Stimulated activated CD4-positive, alpha-beta T cell treated with anti-CD3 and anti-CD28 coated beads, Interleukin-2, amount 100 ng/mL, for 4 hours (primary cell): ENCODE measurements around the gene PPM1B.
"Not testable (repeated sequence)": the region's sequence is repeated elsewhere in the genome, so short reads cannot be mapped to it uniquely, and the experiment has no call there.

Experiments
- DNase-seq: peaks from one replicate; pipeline ENCODE4 v3.0.0-alpha.2; 2020; ENCODE audit warnings: low read depth

Gene PPM1B

GRCh38 chr2:44168681-44169154, at the start of gene PPM1B:
TSS of gene PPM1B (plus strand) at chr2:44168875. CDS start at chr2:44201200, 32,325 bp downstream.
- peak; percentile 99 for DNase-seq

DNA sequence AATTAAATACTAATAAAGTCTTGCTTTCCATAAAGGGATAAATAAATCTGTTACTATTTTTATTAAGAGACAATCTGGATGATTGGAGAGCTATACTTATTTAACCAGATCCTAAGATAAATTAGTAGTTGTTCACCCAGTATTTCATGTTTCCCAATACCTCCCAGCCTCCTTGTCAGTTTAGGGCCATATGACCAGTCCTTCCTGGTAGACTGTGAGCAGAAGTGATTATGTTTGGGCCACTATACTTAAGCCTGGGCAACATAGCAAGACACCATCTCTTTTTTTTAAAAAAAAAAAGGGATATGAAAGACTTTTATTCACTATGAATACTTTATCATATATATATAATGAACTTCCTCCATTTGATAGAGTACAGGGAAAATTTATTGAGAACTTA, 48.8 kb upstream of the PPM1B start:
- DNase-seq = no peak

- peak; percentile 14 for DNase-seq
These were observed 48.2 kb upstream of the PPM1B start for GRCh38 chr2:44120428-44120827.

DNA sequence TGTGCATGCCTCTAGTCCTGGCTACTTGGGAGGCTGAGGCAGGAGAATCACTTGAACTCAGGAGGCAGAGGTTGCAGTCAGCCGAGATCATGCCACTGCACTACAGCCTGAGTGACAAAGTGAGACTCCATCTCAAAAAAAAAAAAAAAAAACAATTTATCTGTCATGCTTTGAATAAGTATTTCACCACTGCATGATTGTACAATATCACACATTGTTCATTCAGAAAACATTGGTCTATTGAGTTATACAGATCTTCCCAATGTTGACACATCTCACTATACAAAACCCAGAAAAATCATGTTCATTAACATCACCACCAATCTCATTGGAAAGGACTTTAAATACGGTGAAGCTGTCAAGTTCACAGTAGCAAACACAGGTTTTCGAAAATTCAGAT, 46.8 kb upstream of the PPM1B start:
- no peak for DNase-seq

- DNase-seq = no peak
These were observed 44.2 kb upstream of the PPM1B start for GRCh38 chr2:44124500-44124899.

- no peak for DNase-seq
These were observed 42.4 kb upstream of the PPM1B start for GRCh38 chr2:44126106-44126797.

DNA sequence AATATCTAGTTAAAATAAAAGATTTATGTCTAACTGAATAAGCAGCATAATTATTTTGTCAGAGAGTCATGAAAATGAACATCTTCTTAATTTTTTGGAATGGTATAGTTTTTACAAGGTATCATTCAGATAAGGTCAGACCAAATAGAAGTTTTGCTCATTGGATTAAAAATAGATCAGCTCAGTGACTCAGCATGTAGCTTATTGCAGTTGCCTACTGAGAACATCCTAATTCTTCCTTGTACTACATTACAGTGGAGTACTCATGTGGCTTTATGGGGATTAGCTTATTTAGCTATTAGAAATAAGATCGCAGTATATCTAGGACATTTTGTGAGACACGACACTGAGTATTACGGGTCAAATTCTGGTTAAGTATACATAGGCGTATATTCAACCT, 38.2 kb upstream of the PPM1B start:
- DNase-seq = no peak

DNA sequence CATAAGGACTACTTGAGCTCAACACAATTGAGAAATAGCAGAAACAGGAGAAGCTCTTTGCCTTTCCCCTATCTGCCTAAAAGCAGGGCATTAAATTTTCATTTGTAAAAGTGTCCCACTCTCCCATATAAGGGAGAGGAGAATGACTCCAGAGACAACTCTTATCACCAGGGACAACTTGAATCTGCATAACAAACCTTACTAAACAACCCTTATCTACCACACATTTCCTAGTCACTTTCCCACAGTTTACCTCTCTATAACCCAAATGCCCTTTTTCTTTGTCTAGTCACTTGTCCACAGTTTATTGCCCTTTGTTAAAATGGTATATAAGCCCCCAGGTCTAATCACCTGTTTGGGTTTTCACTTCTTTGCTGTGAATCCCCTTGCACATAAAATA, 37.5 kb upstream of the PPM1B start:
- no peak for DNase-seq

- DNase-seq = not testable (repeated sequence)
These were observed 35.1 kb upstream of the PPM1B start for GRCh38 chr2:44133602-44134001.

DNA sequence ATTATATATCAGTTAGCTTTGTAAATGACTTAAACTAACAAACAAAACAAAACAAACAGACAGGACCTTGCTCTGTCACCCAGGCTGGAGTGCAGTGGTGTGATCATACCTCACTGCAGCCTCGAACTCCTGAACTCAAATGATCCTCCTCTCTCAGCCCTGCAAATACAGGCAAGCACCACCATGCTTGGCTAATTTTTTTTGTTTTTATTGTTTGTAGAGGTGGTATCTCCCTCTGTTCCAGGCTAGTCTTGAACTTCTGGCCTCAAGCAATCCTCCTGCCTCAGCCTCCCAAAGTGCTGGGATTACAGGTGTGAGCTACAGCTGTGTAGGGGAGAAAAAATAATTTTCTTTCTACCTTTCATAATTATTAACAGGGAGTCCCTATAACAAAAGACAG, 33.8 kb upstream of the PPM1B start:
- DNase-seq = no peak

DNA sequence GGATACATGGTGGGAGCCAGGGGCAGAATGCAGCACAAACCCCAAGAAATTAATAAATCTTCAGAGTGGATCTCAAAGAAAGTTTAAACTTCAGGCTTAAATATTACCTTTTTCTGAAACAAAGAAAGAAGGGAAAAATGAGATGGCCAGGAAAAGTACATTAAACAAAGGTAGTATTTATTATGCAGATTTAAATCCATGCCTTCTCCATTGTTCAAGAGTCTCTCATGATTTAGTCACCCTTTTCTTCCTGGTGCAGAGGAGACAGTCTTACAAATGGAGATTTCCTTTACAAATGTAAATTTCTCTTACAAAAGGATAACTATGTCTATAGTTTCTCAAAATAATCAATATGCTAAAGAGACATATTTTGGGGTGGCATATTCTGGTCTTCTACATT, 33.4 kb upstream of the PPM1B start:
- no peak for DNase-seq

DNA sequence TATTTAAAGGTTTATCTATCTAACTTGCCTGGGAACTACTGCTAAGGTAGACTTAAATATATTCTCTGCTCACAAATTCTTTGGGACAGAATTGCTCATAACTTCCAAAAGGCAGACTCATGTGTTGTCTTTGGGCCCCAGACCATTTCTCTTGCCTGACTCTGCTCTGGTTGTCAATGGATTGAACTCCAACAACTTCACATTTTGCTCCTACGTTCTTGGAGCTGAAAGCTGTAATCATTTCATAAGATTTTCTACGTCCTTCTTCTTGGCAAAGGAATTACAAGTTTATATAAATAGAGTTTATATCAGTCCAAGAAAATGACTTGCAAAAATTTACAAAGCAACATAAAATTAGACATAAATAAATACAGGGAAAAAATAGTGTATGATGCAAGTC, 32.9 kb upstream of the PPM1B start:
- no peak for DNase-seq

DNA sequence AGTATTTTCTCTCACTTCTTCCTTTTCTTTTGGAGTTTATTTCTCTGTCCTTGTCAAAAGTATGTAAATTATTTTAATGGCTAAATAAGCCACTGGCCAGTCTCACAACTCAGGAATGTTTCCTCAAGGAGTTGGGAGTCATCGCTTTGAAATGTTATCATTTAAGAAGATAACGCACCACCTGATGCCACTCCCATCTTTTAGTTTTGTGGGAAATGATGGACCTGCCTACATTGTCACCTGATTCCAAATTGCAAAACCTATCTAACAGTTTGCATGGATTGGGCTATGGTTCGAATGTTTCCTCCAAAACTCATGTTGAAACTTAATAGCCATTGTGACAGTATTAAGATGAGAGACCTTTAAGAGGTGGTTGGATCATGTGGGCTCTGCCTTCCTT, 32.4 kb upstream of the PPM1B start:
- DNase-seq = no peak

GRCh38 chr2:44137048-44137447, 31.6 kb upstream of the PPM1B start:
- no peak for DNase-seq

- no peak for DNase-seq
These were observed 30.7 kb upstream of the PPM1B start for GRCh38 chr2:44137872-44138551.

GRCh38 chr2:44139741-44140140, 28.9 kb upstream of the PPM1B start:
- no peak for DNase-seq

DNA sequence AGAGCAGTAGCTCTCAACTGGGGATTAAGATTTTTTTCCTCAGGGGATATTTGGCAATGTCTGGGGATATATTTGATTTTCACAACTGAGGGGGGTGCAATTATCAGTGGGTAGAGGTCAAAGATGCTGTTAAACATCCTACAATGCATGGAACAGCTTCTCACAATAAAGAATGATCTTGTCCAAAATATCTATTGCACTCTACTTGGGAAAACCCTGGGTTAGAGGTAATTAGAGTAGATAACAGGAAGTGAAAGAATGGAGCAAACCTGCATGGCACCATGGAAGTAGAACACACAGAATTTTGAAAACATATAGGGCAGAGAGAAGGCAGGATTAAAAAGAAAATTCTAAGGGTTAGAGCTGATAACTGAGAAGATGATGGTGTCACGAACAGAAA, 26.4 kb upstream of the PPM1B start:
- DNase-seq = no peak

- no peak for DNase-seq
These were observed 25.0 kb upstream of the PPM1B start for GRCh38 chr2:44143701-44144100.

DNA sequence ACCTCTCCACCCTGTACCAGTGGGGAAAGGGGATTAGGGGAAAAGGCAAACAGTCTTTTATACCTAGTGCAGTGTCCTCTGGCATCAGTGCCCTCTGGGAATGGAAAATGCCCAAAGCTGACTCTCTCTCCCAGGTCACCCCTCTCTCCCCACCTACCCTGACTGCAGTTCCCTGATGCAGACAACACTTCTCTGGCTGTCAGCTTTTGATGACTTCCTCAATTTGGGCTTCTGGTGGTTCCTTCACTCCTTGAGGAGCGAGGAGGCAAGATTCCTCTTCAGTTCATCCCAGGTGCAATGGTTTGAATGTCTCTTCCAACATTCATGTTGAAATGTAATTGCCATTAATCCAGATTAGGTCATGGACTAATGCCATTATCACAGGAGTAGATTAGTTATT, 19.7 kb upstream of the PPM1B start:
- no peak for DNase-seq

GRCh38 chr2:44150473-44150872, 18.2 kb upstream of the PPM1B start:
- no peak for DNase-seq

- DNase-seq = no peak
These were observed 15.6 kb upstream of the PPM1B start for GRCh38 chr2:44152865-44153669.

DNA sequence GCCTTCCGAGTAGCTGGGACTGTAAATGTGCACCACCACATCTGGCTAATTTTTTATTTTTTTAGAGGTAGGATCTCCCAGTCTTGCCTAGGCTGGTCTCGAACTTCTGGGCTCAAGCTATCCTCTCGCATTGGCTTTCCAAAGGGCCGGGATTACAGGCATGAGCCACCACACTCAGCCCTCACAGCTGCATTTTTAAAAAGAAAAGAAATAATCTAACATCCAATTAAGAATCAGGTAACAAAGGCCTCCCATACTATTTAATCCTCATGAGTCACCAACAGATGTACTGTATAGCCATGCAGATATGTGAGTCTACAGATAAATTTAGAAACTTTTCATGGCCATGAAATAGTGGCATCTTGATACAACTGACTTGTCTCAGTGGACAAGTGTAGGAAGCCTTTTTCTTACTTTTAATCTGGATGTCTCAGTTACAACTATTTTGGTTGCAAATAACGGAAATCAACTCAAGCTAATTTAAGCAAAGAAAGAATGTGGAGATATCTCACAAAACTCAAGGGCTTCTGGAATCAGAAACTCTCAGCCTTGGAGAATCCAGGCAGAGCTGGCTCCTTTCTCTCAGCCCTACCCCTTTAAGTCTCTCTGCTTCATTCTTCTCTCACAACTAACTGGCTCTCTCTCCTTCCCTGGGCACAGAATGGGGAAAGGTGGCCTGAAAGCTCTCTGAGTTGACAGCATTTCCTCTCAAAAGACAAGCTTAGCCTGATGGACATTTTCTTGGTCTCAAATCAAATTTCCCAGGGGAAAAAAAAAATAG, 12.8 kb upstream of the PPM1B start:
- DNase-seq = no peak
